GM23338 (cell line): ENCODE measurements around the gene PIP. TPM values are rescaled to one million over a fixed set of nuclear protein-coding genes. Genes with fewer than 3 reads are reported as not detected.

Source experiments
- ATAC-seq: fragments of 200-7000 bp; cut with Tn5 transposase; 3 replicates; pipeline ENCODE4 v1.9.1; 2020
- DNase-seq: peaks from one replicate; pipeline ENCODE4 v3.0.0-alpha.2; 2015; ENCODE audit warnings: low spot score
- H2AFZ ChIP-seq: fragments of 200-600 bp; sonication (generic); 2 replicates; pipeline ENCODE4 v1.8.0; 2016; ENCODE audit warnings: antibody characterized with exemption, mild to moderate bottlenecking, moderate library complexity
- H3F3A ChIP-seq: fragments of 200-600 bp; sonication (generic); replicated peaks from 2 replicates; pipeline ENCODE4 v1.8.0; 2017; ENCODE audit warnings: antibody characterized with exemption, mixed run types, low read depth
- H3K27ac ChIP-seq: fragments of 200-600 bp; sonication (generic); 2 replicates; pipeline ENCODE4 v1.6.1; 2016; ENCODE audit warnings: low read depth
- H3K27me3 ChIP-seq: fragments of 200-600 bp; sonication (generic); 2 replicates; pipeline ENCODE4 v1.8.0; 2016; ENCODE audit warnings: mild to moderate bottlenecking, mixed run types, moderate library complexity; ENCODE audit not compliant: insufficient read depth
- H3K36me3 ChIP-seq: fragments of 200-600 bp; sonication (generic); 2 replicates; pipeline ENCODE4 v1.8.0; 2016; ENCODE audit warnings: mild to moderate bottlenecking; ENCODE audit not compliant: insufficient read depth
- H3K4me1 ChIP-seq: fragments of 200-600 bp; sonication (generic); 2 replicates; pipeline ENCODE4 v1.8.0; 2016; ENCODE audit warnings: mild to moderate bottlenecking, moderate library complexity; ENCODE audit not compliant: insufficient read depth
- H3K4me2 ChIP-seq: fragments of 200-600 bp; sonication (generic); 2 replicates; pipeline ENCODE4 v1.7.1; 2017; ENCODE audit warnings: mixed run types
- H3K4me3 ChIP-seq: fragments of 200-600 bp; sonication (generic); 2 replicates; pipeline ENCODE4 v1.6.1; 2016; ENCODE audit warnings: mixed run types
- H3K79me2 ChIP-seq: fragments of 200-600 bp; sonication (generic); replicated peaks from 2 replicates; pipeline ENCODE4 v1.8.0; 2017; ENCODE audit warnings: mild to moderate bottlenecking; ENCODE audit not compliant: insufficient read depth
- H3K9me2 ChIP-seq: fragments of 200-600 bp; sonication (generic); 2 replicates; pipeline ENCODE4 v1.8.0; 2017; ENCODE audit not compliant: insufficient read depth
- H4K20me1 ChIP-seq: fragments of 200-600 bp; sonication (generic); replicated peaks from 2 replicates; pipeline ENCODE4 v1.8.0; 2017; ENCODE audit warnings: mild to moderate bottlenecking; ENCODE audit not compliant: insufficient read depth
- H3K27ac Mint-ChIP-seq: 2 replicates; pipeline ENCODE4 v1.8.0; 2020; ENCODE audit warnings: inconsistent platforms, mild to moderate bottlenecking, moderate library complexity, mixed read lengths
- H3K27me3 Mint-ChIP-seq: 3 replicates; pipeline ENCODE4 v1.8.0; 2022; ENCODE audit warnings: low read depth, mild to moderate bottlenecking, moderate library complexity, mixed read lengths, inconsistent platforms; ENCODE audit not compliant: insufficient read depth, poor library complexity
- H3K36me3 Mint-ChIP-seq: 3 replicates; pipeline ENCODE4 v1.8.0; 2021; ENCODE audit warnings: low read depth, mild to moderate bottlenecking, inconsistent platforms, moderate library complexity, mixed read lengths
- H3K4me1 Mint-ChIP-seq: 3 replicates; pipeline ENCODE4 v1.8.0; 2020; ENCODE audit warnings: mild to moderate bottlenecking, inconsistent platforms, mixed read lengths
- H3K4me3 Mint-ChIP-seq: 3 replicates; pipeline ENCODE4 v1.8.0; 2021; ENCODE audit warnings: moderate library complexity, mild to moderate bottlenecking, inconsistent platforms, mixed read lengths
- H3K9me3 Mint-ChIP-seq: 3 replicates; pipeline ENCODE4 v1.8.0; 2020; ENCODE audit warnings: moderate library complexity, mild to moderate bottlenecking, inconsistent platforms, mixed read lengths
- CREB1 ChIP-seq: fragments of 250-450 bp; sonication (Bioruptor Pico); IDR thresholded peaks from 2 replicates; pipeline ENCODE4 v1.5.0; 2020; ENCODE audit warnings: low read depth, mild to moderate bottlenecking, moderate library complexity
- EZH2 ChIP-seq: fragments of 200-600 bp; sonication (generic); IDR thresholded peaks from one replicate; pipeline ENCODE4 v1.8.0; 2017; ENCODE audit warnings: antibody characterized with exemption, mild to moderate bottlenecking, low read depth; ENCODE audit not compliant: unreplicated experiment
- EZH2phosphoT487 ChIP-seq: fragments of 200-600 bp; sonication (generic); IDR thresholded peaks from one replicate; pipeline ENCODE4 v1.8.1; 2018; ENCODE audit warnings: antibody characterized with exemption; ENCODE audit not compliant: unreplicated experiment
- JUNB ChIP-seq: IDR thresholded peaks from one replicate; pipeline ENCODE4 v1.6.1; 2016; ENCODE audit warnings: antibody characterized with exemption; ENCODE audit not compliant: unreplicated experiment
- NANOG ChIP-seq: IDR thresholded peaks from 2 replicates; pipeline ENCODE4 v1.6.1; 2016; ENCODE audit warnings: antibody characterized with exemption, borderline replicate concordance
- POLR2AphosphoS5 ChIP-seq: IDR thresholded peaks from 2 replicates; pipeline ENCODE4 v1.6.1; 2016; ENCODE audit warnings: antibody characterized with exemption, low read depth
- STAT1 ChIP-seq: IDR thresholded peaks from one replicate; pipeline ENCODE4 v1.6.1; 2016; ENCODE audit warnings: antibody characterized with exemption; ENCODE audit not compliant: unreplicated experiment
- ZNF114 ChIP-seq: fragments of 250-450 bp; sonication (Bioruptor Pico); IDR thresholded peaks from 2 replicates; pipeline ENCODE4 v1.5.0; 2020; ENCODE audit warnings: mild to moderate bottlenecking, moderate library complexity
- ZNF331 ChIP-seq: fragments of 250-450 bp; sonication (Bioruptor Pico); IDR thresholded peaks from 2 replicates; pipeline ENCODE4 v1.5.0; 2020; ENCODE audit warnings: low read depth, mild to moderate bottlenecking, moderate library complexity
- polyA plus RNA-seq: library from polyadenylated mRNA; unstranded; fragments of >200 nt; fragmentation: Nextera tagmentation; extraction: Ambion mirVana; gene quantifications from 2 replicates; pipeline ENCODE4 v1.2.1, GENCODE V29; 2016
- total RNA-seq: library from RNA; depleted of rRNA; stranded (reverse); fragments of >200 nt; shearing (Covaris generic); gene quantifications from 2 replicates; pipeline ENCODE4 v1.2.3, GENCODE V29; 2014
- TF ChIP-seq, protein P1 (sequence below): IDR thresholded peaks from 2 replicates; pipeline ENCODE4 v1.6.1; 2016; ENCODE audit warnings: antibody characterized with exemption
- TF ChIP-seq, protein P2 (sequence below), 2 experiments: fragments of 200-600 bp in 1 of 2; sonication (generic) in 1 of 2; conservative IDR thresholded peaks; 2 replicates each; pipeline versions ENCODE4 v1.5.1 to v1.6.1; 2016 to 2017; ENCODE audit warnings: antibody characterized with exemption in 2 of 2, low read depth in 2 of 2, mild to moderate bottlenecking in 2 of 2, moderate library complexity in 1 of 2
- TF ChIP-seq, protein P3 (sequence below): fragments of 250-450 bp; sonication (Bioruptor Pico); IDR thresholded peaks from 2 replicates; pipeline ENCODE4 v1.5.0; 2020; ENCODE audit warnings: mild to moderate bottlenecking, moderate library complexity
- TF ChIP-seq, protein P4 (sequence below): IDR thresholded peaks from one replicate; pipeline ENCODE4 v1.6.1; 2018; ENCODE audit warnings: antibody characterized with exemption; ENCODE audit not compliant: unreplicated experiment

Gene PIP
- total and polyA plus RNA-seq, 2 experiments from 2014 or later = not detected

GRCh38 chr7:143148651-143149050 is 16.8 kb downstream of the PIP start:
- H3K4me1 ChIP-seq = no peaks in the 10 kb centered on the region
- H3K79me2 ChIP-seq = no peaks in the 10 kb centered on the region
- no peaks in the 10 kb centered on the region for H4K20me1 ChIP-seq
- TF ChIP-seq EZH2phosphoT487 (no peak), ZNF114 (CRISPR knock-in tag) (no peak), POLR2AphosphoS5 (no peak), JUNB (no peak), ZNF331 (CRISPR knock-in tag) (no peak), CREB1 (CRISPR knock-in tag) (no peak), NANOG (no peak), STAT1 (no peak), EZH2 (no peak)
- TF ChIP-seq, protein P1, sequence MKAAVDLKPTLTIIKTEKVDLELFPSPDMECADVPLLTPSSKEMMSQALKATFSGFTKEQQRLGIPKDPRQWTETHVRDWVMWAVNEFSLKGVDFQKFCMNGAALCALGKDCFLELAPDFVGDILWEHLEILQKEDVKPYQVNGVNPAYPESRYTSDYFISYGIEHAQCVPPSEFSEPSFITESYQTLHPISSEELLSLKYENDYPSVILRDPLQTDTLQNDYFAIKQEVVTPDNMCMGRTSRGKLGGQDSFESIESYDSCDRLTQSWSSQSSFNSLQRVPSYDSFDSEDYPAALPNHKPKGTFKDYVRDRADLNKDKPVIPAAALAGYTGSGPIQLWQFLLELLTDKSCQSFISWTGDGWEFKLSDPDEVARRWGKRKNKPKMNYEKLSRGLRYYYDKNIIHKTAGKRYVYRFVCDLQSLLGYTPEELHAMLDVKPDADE = no peak
- TF ChIP-seq, protein P2, sequence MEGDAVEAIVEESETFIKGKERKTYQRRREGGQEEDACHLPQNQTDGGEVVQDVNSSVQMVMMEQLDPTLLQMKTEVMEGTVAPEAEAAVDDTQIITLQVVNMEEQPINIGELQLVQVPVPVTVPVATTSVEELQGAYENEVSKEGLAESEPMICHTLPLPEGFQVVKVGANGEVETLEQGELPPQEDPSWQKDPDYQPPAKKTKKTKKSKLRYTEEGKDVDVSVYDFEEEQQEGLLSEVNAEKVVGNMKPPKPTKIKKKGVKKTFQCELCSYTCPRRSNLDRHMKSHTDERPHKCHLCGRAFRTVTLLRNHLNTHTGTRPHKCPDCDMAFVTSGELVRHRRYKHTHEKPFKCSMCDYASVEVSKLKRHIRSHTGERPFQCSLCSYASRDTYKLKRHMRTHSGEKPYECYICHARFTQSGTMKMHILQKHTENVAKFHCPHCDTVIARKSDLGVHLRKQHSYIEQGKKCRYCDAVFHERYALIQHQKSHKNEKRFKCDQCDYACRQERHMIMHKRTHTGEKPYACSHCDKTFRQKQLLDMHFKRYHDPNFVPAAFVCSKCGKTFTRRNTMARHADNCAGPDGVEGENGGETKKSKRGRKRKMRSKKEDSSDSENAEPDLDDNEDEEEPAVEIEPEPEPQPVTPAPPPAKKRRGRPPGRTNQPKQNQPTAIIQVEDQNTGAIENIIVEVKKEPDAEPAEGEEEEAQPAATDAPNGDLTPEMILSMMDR (conservative IDR thresholded peaks at IDR 0.05; ENCODE audit: low read depth in 2 of 2) = no peak
- TF ChIP-seq, protein P3, sequence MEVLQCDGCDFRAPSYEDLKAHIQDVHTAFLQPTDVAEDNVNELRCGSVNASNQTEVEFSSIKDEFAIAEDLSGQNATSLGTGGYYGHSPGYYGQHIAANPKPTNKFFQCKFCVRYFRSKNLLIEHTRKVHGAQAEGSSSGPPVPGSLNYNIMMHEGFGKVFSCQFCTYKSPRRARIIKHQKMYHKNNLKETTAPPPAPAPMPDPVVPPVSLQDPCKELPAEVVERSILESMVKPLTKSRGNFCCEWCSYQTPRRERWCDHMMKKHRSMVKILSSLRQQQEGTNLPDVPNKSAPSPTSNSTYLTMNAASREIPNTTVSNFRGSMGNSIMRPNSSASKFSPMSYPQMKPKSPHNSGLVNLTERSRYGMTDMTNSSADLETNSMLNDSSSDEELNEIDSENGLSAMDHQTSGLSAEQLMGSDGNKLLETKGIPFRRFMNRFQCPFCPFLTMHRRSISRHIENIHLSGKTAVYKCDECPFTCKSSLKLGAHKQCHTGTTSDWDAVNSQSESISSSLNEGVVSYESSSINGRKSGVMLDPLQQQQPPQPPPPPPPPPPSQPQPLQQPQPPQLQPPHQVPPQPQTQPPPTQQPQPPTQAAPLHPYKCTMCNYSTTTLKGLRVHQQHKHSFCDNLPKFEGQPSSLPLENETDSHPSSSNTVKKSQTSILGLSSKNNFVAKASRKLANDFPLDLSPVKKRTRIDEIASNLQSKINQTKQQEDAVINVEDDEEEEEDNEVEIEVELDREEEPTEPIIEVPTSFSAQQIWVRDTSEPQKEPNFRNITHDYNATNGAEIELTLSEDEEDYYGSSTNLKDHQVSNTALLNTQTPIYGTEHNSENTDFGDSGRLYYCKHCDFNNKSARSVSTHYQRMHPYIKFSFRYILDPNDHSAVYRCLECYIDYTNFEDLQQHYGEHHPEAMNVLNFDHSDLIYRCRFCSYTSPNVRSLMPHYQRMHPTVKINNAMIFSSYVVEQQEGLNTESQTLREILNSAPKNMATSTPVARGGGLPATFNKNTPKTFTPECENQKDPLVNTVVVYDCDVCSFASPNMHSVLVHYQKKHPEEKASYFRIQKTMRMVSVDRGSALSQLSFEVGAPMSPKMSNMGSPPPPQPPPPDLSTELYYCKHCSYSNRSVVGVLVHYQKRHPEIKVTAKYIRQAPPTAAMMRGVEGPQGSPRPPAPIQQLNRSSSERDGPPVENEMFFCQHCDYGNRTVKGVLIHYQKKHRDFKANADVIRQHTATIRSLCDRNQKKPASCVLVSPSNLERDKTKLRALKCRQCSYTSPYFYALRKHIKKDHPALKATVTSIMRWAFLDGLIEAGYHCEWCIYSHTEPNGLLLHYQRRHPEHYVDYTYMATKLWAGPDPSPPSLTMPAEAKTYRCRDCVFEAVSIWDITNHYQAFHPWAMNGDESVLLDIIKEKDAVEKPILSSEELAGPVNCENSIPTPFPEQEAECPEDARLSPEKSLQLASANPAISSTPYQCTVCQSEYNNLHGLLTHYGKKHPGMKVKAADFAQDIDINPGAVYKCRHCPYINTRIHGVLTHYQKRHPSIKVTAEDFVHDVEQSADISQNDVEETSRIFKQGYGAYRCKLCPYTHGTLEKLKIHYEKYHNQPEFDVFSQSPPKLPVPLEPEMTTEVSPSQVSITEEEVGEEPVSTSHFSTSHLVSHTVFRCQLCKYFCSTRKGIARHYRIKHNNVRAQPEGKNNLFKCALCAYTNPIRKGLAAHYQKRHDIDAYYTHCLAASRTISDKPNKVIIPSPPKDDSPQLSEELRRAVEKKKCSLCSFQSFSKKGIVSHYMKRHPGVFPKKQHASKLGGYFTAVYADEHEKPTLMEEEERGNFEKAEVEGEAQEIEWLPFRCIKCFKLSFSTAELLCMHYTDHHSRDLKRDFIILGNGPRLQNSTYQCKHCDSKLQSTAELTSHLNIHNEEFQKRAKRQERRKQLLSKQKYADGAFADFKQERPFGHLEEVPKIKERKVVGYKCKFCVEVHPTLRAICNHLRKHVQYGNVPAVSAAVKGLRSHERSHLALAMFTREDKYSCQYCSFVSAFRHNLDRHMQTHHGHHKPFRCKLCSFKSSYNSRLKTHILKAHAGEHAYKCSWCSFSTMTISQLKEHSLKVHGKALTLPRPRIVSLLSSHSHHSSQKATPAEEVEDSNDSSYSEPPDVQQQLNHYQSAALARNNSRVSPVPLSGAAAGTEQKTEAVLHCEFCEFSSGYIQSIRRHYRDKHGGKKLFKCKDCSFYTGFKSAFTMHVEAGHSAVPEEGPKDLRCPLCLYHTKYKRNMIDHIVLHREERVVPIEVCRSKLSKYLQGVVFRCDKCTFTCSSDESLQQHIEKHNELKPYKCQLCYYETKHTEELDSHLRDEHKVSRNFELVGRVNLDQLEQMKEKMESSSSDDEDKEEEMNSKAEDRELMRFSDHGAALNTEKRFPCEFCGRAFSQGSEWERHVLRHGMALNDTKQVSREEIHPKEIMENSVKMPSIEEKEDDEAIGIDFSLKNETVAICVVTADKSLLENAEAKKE (CRISPR knock-in tag) = no peak
- TF ChIP-seq, protein P4, sequence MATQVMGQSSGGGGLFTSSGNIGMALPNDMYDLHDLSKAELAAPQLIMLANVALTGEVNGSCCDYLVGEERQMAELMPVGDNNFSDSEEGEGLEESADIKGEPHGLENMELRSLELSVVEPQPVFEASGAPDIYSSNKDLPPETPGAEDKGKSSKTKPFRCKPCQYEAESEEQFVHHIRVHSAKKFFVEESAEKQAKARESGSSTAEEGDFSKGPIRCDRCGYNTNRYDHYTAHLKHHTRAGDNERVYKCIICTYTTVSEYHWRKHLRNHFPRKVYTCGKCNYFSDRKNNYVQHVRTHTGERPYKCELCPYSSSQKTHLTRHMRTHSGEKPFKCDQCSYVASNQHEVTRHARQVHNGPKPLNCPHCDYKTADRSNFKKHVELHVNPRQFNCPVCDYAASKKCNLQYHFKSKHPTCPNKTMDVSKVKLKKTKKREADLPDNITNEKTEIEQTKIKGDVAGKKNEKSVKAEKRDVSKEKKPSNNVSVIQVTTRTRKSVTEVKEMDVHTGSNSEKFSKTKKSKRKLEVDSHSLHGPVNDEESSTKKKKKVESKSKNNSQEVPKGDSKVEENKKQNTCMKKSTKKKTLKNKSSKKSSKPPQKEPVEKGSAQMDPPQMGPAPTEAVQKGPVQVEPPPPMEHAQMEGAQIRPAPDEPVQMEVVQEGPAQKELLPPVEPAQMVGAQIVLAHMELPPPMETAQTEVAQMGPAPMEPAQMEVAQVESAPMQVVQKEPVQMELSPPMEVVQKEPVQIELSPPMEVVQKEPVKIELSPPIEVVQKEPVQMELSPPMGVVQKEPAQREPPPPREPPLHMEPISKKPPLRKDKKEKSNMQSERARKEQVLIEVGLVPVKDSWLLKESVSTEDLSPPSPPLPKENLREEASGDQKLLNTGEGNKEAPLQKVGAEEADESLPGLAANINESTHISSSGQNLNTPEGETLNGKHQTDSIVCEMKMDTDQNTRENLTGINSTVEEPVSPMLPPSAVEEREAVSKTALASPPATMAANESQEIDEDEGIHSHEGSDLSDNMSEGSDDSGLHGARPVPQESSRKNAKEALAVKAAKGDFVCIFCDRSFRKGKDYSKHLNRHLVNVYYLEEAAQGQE = no peak
- H3K9me2 ChIP-seq = peaks cover 10% of the 10 kb centered on the region; the same call in 1 of the 2 replicates
- no peak overlapping the region for H3K4me3 ChIP-seq
- no peaks in the 10 kb centered on the region for H3K36me3 Mint-ChIP-seq
- no peak overlapping the region for H2AFZ ChIP-seq
- H3K27me3 ChIP-seq = no peaks in the 10 kb centered on the region
- no peak overlapping the region for H3K27ac Mint-ChIP-seq
- peaks cover 3% of the 10 kb centered on the region for H3K27me3 Mint-ChIP-seq
- H3K36me3 ChIP-seq = no peaks in the 10 kb centered on the region
- peaks cover 17% of the 10 kb centered on the region for H3K9me3 Mint-ChIP-seq
- no peak overlapping the region for H3K4me2 ChIP-seq
- no peaks in the 10 kb centered on the region for H3F3A ChIP-seq
- H3K27ac ChIP-seq = no peak overlapping the region
- no peak overlapping the region for H3K4me3 Mint-ChIP-seq
- H3K4me1 Mint-ChIP-seq = no peaks in the 10 kb centered on the region
- ATAC-seq (no peak), DNase-seq (no peak)
